ENCODE measurements around the gene NUP210L. TPM values are rescaled to one million over a fixed set of nuclear protein-coding genes. Genes with fewer than 3 reads are reported as not detected.

The NUP210L gene
- total and polyA plus RNA-seq, 9 of the 15 experiments (the other 6 are each of a cell fraction or from before 2014, with no cell fraction given), result 0.01 to 0.04 TPM; not detected in 7

GRCh38 chr1:154157520-154158306 lies 2.8 kb upstream of the NUP210L start (continued):
- TF ChIP-seq MBD1 (CRISPR knock-in tag; IDR thresholded peaks at IDR 0.05) (no peak), E2F1 (CRISPR knock-in tag; IDR thresholded peaks at IDR 0.05) (no peak), BRF1 (IDR thresholded peaks at IDR 0.05; ENCODE audit: borderline replicate concordance, extremely low read depth, insufficient read length) (no peak), ZNF592 (IDR thresholded peaks at IDR 0.05) (peak; percentile 83), ZNF436 (CRISPR knock-in tag; IDR thresholded peaks at IDR 0.05) (no peak), HNRNPK (IDR thresholded peaks at IDR 0.05; ENCODE audit: low read depth, low read length, poor library complexity, severe bottlenecking) (no peak), ETS2 (tag; IDR thresholded peaks at IDR 0.05; ENCODE audit: borderline replicate concordance, poor library complexity, severe bottlenecking) (no peak), CTBP1 (IDR thresholded peaks at IDR 0.05; ENCODE audit: borderline replicate concordance) (peak; percentile 96), L3MBTL2 (IDR thresholded peaks at IDR 0.05) (peak; percentile 28; the same call in 1 of the 2 replicates), ZNF280A (IDR thresholded peaks at IDR 0.05; ENCODE audit: low read depth, partially characterized antibody) (no peak), STAT5A (IDR thresholded peaks at IDR 0.05; ENCODE audit: borderline replicate concordance, low read length) (peak; percentile 56; the same call in 1 of the 2 replicates), HOMEZ (CRISPR knock-in tag; IDR thresholded peaks at IDR 0.05) (no peak), ZBTB2 (IDR thresholded peaks at IDR 0.05) (peak; percentile 26; the same call in 1 of the 2 replicates), SMAD2 (IDR thresholded peaks at IDR 0.05; ENCODE audit: low read depth, low read length) (no peak)

All from K562 (cell line).